Kidney (tissue), 14 donors: ENCODE data around the gene ARHGEF3. TPM values are rescaled to one million over a fixed set of nuclear protein-coding genes. Genes with fewer than 3 reads are reported as not detected.

ENCODE experiments used
- DNase-seq, 5 donors: peaks; one replicate each; pipeline ENCODE4 v3.0.0-alpha.2; 2013 to 2020
- FAIRE-seq: peaks from 2 replicates; lab custom pipeline; 2012; peaks lifted over from hg19 to GRCh38; lab: Jason Lieb, UNC
- H3K27ac ChIP-seq, 2 donors: one replicate each; pipeline ENCODE4 v1.7.0; 2013; ENCODE audit warnings: low read depth in 2 of 2, low read length in 2 of 2, inconsistent platforms in 1 of 2
- H3K27me3 ChIP-seq: one replicate; pipeline ENCODE4 v1.7.1; 2013; ENCODE audit warnings: low read length, inconsistent platforms; ENCODE audit not compliant: control insufficient read depth, insufficient read depth
- H3K36me3 ChIP-seq, 3 donors: one replicate each; pipeline versions ENCODE4 v1.7.0 to v1.7.1; 2013; ENCODE audit warnings: low read length in 3 of 3, control low read depth in 1 of 3, inconsistent platforms in 1 of 3; ENCODE audit not compliant: insufficient read depth in 3 of 3, control insufficient read depth in 2 of 3
- H3K4me1 ChIP-seq, 3 donors: one replicate each; pipeline versions ENCODE4 v1.7.0 to v1.7.1; 2013; ENCODE audit warnings: low read length in 3 of 3, inconsistent platforms in 1 of 3, low read depth in 1 of 3; ENCODE audit not compliant: control insufficient read depth in 2 of 3, insufficient read depth in 2 of 3
- H3K4me3 ChIP-seq, 3 donors: one replicate each; pipeline versions ENCODE4 v1.7.0 to v1.8.1; 2013; ENCODE audit warnings: low read length in 3 of 3, control low read depth in 1 of 3, inconsistent platforms in 1 of 3
- H3K9ac ChIP-seq, 3 donors: one replicate each; pipeline versions ENCODE4 v1.7.0 to v1.7.1; 2013; ENCODE audit warnings: low read length in 3 of 3, control low read depth in 1 of 3, inconsistent platforms in 1 of 3
- H3K9me3 ChIP-seq, 3 donors: one replicate each; pipeline versions ENCODE4 v1.7.0 to v1.7.1; 2013; ENCODE audit warnings: low read length in 3 of 3, control low read depth in 1 of 3, inconsistent platforms in 1 of 3; ENCODE audit not compliant: control insufficient read depth in 2 of 3, insufficient read depth in 1 of 3
- CTCF ChIP-seq: IDR thresholded peaks from 3 replicates; pipeline ENCODE4 v1.5.1; 2012; ENCODE audit warnings: mild to moderate bottlenecking, moderate library complexity, borderline replicate concordance; ENCODE audit not compliant: insufficient read depth; ENCODE audit errors: extremely low read depth
- intact Hi-C: fragments of 100-400 bp; cut with DNase I; formaldehyde crosslinking; loops from one replicate; pipeline ENCODE4 v1.11.1; 2022
- polyA plus RNA-seq: library from polyadenylated mRNA; stranded (reverse); fragments of 350-450 nt; fragmentation: Illumina TruSeq; extraction: RNeasy Lipid Tissue Mini Kit (QIAGEN cat#74804); gene quantifications from one replicate; pipeline ENCODE4 v1.2.3, GENCODE V29; 2014; ENCODE audit warnings: low read depth, low replicate concordance; ENCODE audit not compliant: insufficient read depth
- total RNA-seq: library from RNA; stranded (reverse); fragmentation: NEBNext Ultra II Directional; extraction: Animal tissue kit (Norgen Biotek cat#: 25700); gene quantifications from one replicate; pipeline ENCODE4 v1.2.1, GENCODE V29; 2021
- donor health status: control.
- donor health status: control.
- donor health status: control.
- donor health status: control.
- donor health status: control.
- donor health status: DM: yes; HTN: yes; CAD: no.
- donor health status: Normal renal cell carcinoma (clear cell type).

ARHGEF3 gene
- total and polyA plus RNA-seq, 2 donors from 2014 or later, result 25.8 to 56.3 TPM

GRCh38 chr3:56764904-56765547, 36.7 kb downstream of the ARHGEF3 start:
- peak overlapping the region in 1 of 3 donors; percentile 29 for H3K9ac ChIP-seq
- no peaks in the 10 kb centered on the region for H3K27me3 ChIP-seq
- no peak for FAIRE-seq
- intact Hi-C loops, result no loop called here
- no peak for DNase-seq
- H3K27ac ChIP-seq, result peak overlapping the region in 1 of 2 donors; percentile 17
- no peaks in the 10 kb centered on the region for H3K9me3 ChIP-seq
- H3K36me3 ChIP-seq, result no peaks in the 10 kb centered on the region
- peaks cover 3 to 10% (median 7%) of the 10 kb centered on the region in 3 donors for H3K4me1 ChIP-seq
- no peak for TF ChIP-seq CTCF
- H3K4me3 ChIP-seq, result no peak overlapping the region

GRCh38 chr3:56764184-56764583, 37.6 kb downstream of the ARHGEF3 start:
- TF ChIP-seq CTCF, result no peak
- no peak overlapping the region for H3K9ac ChIP-seq
- H3K4me3 ChIP-seq, result no peak overlapping the region
- H3K9me3 ChIP-seq, result no peaks in the 10 kb centered on the region
- H3K27ac ChIP-seq, result no peak overlapping the region
- no peaks in the 10 kb centered on the region for H3K27me3 ChIP-seq
- DNase-seq, result no peak
- intact Hi-C loops, result no loop called here
- no peaks in the 10 kb centered on the region for H3K36me3 ChIP-seq
- peaks cover 3 to 9% (median 7%) of the 10 kb centered on the region in 3 donors for H3K4me1 ChIP-seq
- FAIRE-seq, result no peak

- intact Hi-C loops, result no loop called here
- H3K4me3 ChIP-seq, result no peak overlapping the region
- no peak for FAIRE-seq
- no peaks in the 10 kb centered on the region for H3K27me3 ChIP-seq
- no peak overlapping the region for H3K9ac ChIP-seq
- no peaks in the 10 kb centered on the region for H3K36me3 ChIP-seq
- H3K4me1 ChIP-seq, result peaks cover 0 to 9% (median 3%) of the 10 kb centered on the region in 3 donors
- no peaks in the 10 kb centered on the region for H3K9me3 ChIP-seq
- TF ChIP-seq CTCF, result no peak
- DNase-seq, result no peak
- H3K27ac ChIP-seq, result no peak overlapping the region
These were observed 38.5 kb downstream of the ARHGEF3 start for GRCh38 chr3:56763233-56763632.

GRCh38 chr3:56762718-56763117, 39.0 kb downstream of the ARHGEF3 start:
- Histone ChIP-seq H3K27ac (no peak overlapping the region), H3K9ac (no peak overlapping the region), H3K9me3 (no peaks in the 10 kb centered on the region), H3K4me3 (no peak overlapping the region), H3K36me3 (no peaks in the 10 kb centered on the region), H3K4me1 (peaks cover 0 to 9% (median 3%) of the 10 kb centered on the region in 3 donors), H3K27me3 (no peaks in the 10 kb centered on the region)
- DNase-seq (no peak), FAIRE-seq (no peak)
- no peak for TF ChIP-seq CTCF
- intact Hi-C loops, result no loop called here
